H9 (cell line): ENCODE data around the gene IDE. TPM values are rescaled to one million over a fixed set of nuclear protein-coding genes. Genes with fewer than 3 reads are reported as not detected.

Experiments
- DNase-seq: peaks from one replicate; pipeline ENCODE4 v3.0.0-alpha.2; 2017
- H2AFZ ChIP-seq: one replicate; pipeline ENCODE4 v1.6.1; 2013; ENCODE audit warnings: mild to moderate bottlenecking, low read length, control low read depth, moderate library complexity
- H2AK5ac ChIP-seq: 2 replicates; pipeline ENCODE4 v1.6.1; 2013; ENCODE audit warnings: low read length, control low read depth, mixed read lengths; ENCODE audit not compliant: insufficient read length
- H2BK120ac ChIP-seq: one replicate; pipeline ENCODE4 v1.6.1; 2013; ENCODE audit warnings: low read depth, mild to moderate bottlenecking, low read length, control low read depth, inconsistent platforms; ENCODE audit not compliant: poor library complexity, severe bottlenecking
- H2BK12ac ChIP-seq: 2 replicates; pipeline ENCODE4 v1.6.1; 2013; ENCODE audit warnings: low read length, control low read depth, mixed read lengths, low read depth; ENCODE audit not compliant: insufficient read length
- H2BK15ac ChIP-seq: 2 replicates; pipeline ENCODE4 v1.6.1; 2013; ENCODE audit warnings: low read depth, low read length, control low read depth
- H2BK20ac ChIP-seq: one replicate; pipeline ENCODE4 v1.6.1; 2013; ENCODE audit warnings: low read depth, mild to moderate bottlenecking, low read length, control low read depth, inconsistent platforms; ENCODE audit not compliant: poor library complexity, severe bottlenecking
- H2BK5ac ChIP-seq: 2 replicates; pipeline ENCODE4 v1.6.1; 2013; ENCODE audit warnings: low read length, control low read depth, mixed read lengths; ENCODE audit not compliant: insufficient read length
- H3K14ac ChIP-seq: 2 replicates; pipeline ENCODE4 v1.6.1; 2013; ENCODE audit warnings: low read length, control low read depth; ENCODE audit not compliant: insufficient read depth
- H3K18ac ChIP-seq: 2 replicates; pipeline ENCODE4 v1.6.1; 2013; ENCODE audit warnings: low read depth, mild to moderate bottlenecking, mixed read lengths, low read length, control low read depth; ENCODE audit not compliant: insufficient read length
- H3K23ac ChIP-seq: 2 replicates; pipeline ENCODE4 v1.6.1; 2013; ENCODE audit warnings: low read length, control low read depth, mixed read lengths, low read depth; ENCODE audit not compliant: insufficient read length
- H3K23me2 ChIP-seq: 2 replicates; pipeline ENCODE4 v1.6.1; 2013; ENCODE audit warnings: low read depth, mild to moderate bottlenecking, mixed read lengths, low read length, control low read depth; ENCODE audit not compliant: insufficient read length, poor library complexity, severe bottlenecking
- H3K27ac ChIP-seq: 2 replicates; pipeline ENCODE4 v1.5.1; 2013; ENCODE audit warnings: low read length, control low read depth, mixed read lengths, low read depth; ENCODE audit not compliant: insufficient read length
- H3K27me3 ChIP-seq: 2 replicates; pipeline ENCODE4 v1.6.1; 2013; ENCODE audit warnings: low read length, control low read depth, inconsistent platforms; ENCODE audit not compliant: insufficient read depth
- H3K4ac ChIP-seq: 2 replicates; pipeline ENCODE4 v1.6.1; 2013; ENCODE audit warnings: low read depth, mild to moderate bottlenecking, control low read depth, inconsistent platforms, low read length, moderate library complexity
- H3K4me1 ChIP-seq: 2 replicates; pipeline ENCODE4 v1.6.1; 2013; ENCODE audit warnings: low read length, control low read depth, inconsistent platforms; ENCODE audit not compliant: insufficient read depth
- H3K4me2 ChIP-seq: 2 replicates; pipeline ENCODE4 v1.6.1; 2013; ENCODE audit warnings: low read length, control low read depth, mixed read lengths; ENCODE audit not compliant: insufficient read length, insufficient read depth
- H3K56ac ChIP-seq: 2 replicates; pipeline ENCODE4 v1.6.1; 2013; ENCODE audit warnings: low read depth, mild to moderate bottlenecking, mixed read lengths, low read length, control low read depth; ENCODE audit not compliant: insufficient read length
- H3K79me1 ChIP-seq: 2 replicates; pipeline ENCODE4 v1.6.1; 2013; ENCODE audit warnings: low read depth, mild to moderate bottlenecking, moderate library complexity, low read length, control low read depth, inconsistent platforms; ENCODE audit not compliant: insufficient read depth, poor library complexity, severe bottlenecking
- H3K79me2 ChIP-seq: 2 replicates; pipeline ENCODE4 v1.6.1; 2013; ENCODE audit warnings: low read length, control low read depth, inconsistent platforms; ENCODE audit not compliant: insufficient read depth
- H3K9ac ChIP-seq: 2 replicates; pipeline ENCODE4 v1.6.1; 2013; ENCODE audit warnings: low read length, control low read depth, mixed read lengths; ENCODE audit not compliant: insufficient read length; ENCODE audit errors: extremely low read depth
- H3K9me3 ChIP-seq: one replicate; pipeline ENCODE4 v1.6.1; 2013; ENCODE audit warnings: low read depth, low read length, inconsistent platforms; ENCODE audit not compliant: control insufficient read depth
- H3T11ph ChIP-seq: one replicate; pipeline ENCODE4 v1.6.1; 2013; ENCODE audit warnings: mild to moderate bottlenecking, low read length, control low read depth, inconsistent platforms
- H4K20me1 ChIP-seq: one replicate; pipeline ENCODE4 v1.6.1; 2013; ENCODE audit not compliant: control insufficient read depth, insufficient read length, insufficient read depth
- H4K5ac ChIP-seq: 2 replicates; pipeline ENCODE4 v1.6.1; 2013; ENCODE audit warnings: low read depth, mild to moderate bottlenecking, mixed read lengths, low read length, control low read depth; ENCODE audit not compliant: insufficient read length
- H4K8ac ChIP-seq: replicated peaks from 2 replicates; pipeline ENCODE4 v1.6.1; 2013; ENCODE audit warnings: low read length, control low read depth, mixed read lengths, low read depth; ENCODE audit not compliant: insufficient read length
- H4K91ac ChIP-seq: 2 replicates; pipeline ENCODE4 v1.6.1; 2013; ENCODE audit warnings: low read depth, mild to moderate bottlenecking, moderate library complexity, mixed read lengths, low read length, control low read depth; ENCODE audit not compliant: insufficient read length
- H3K27ac Mint-ChIP-seq, 3 experiments: 2 replicates in 2 of 3; 3 replicates in 1 of 3; pipeline ENCODE4 v1.8.0; 2020 to 2021; ENCODE audit warnings: mixed read lengths in 3 of 3, mild to moderate bottlenecking in 1 of 3, moderate library complexity in 1 of 3
- H3K27me3 Mint-ChIP-seq: 2 replicates; pipeline ENCODE4 v1.8.0; 2021; ENCODE audit warnings: low read depth, mild to moderate bottlenecking, moderate library complexity, mixed read lengths
- H3K36me3 Mint-ChIP-seq, 3 experiments: 2 replicates in 2 of 3; 3 replicates in 1 of 3; pipeline ENCODE4 v1.8.0; 2020 to 2021; ENCODE audit warnings: low read depth in 3 of 3, mixed read lengths in 3 of 3; ENCODE audit not compliant: insufficient read depth in 1 of 3
- H3K4me1 Mint-ChIP-seq, 2 experiments: 2 replicates each; pipeline ENCODE4 v1.8.0; 2020; ENCODE audit warnings: mixed read lengths in 2 of 2
- H3K4me3 Mint-ChIP-seq, 2 experiments: 2 replicates in 1 of 2; 3 replicates in 1 of 2; pipeline ENCODE4 v1.8.0; 2020 to 2021; ENCODE audit warnings: mild to moderate bottlenecking in 2 of 2, mixed read lengths in 2 of 2, moderate library complexity in 1 of 2
- H3K9me3 Mint-ChIP-seq, 2 experiments: 2 replicates in 1 of 2; 3 replicates in 1 of 2; pipeline ENCODE4 v1.8.0; 2020; ENCODE audit warnings: mild to moderate bottlenecking in 2 of 2, mixed read lengths in 2 of 2, moderate library complexity in 1 of 2
- CTCF ChIP-seq: fragments of 200-600 bp; sonication (generic); conservative IDR thresholded peaks from 3 replicates; pipeline ENCODE4 v1.8.0; 2021; ENCODE audit warnings: antibody characterized with exemption, mild to moderate bottlenecking
- WGBS: extraction: QIAGEN DNeasy Blood & Tissue Kit; methylation state at CpG from one replicate; pipeline ENCODE4 v1.1.7; 2013; ENCODE audit warnings: missing lambda C conversion rate, low lambda C conversion rate, mixed read lengths; ENCODE audit not compliant: insufficient read length; ENCODE audit errors: extremely low coverage; 5-methylcytosine and 5-hydroxymethylcytosine counted together
- total RNA-seq: library from RNA; stranded (reverse); gene quantifications from 2 replicates; pipeline ENCODE4 v1.2.1, GENCODE V29; 2021

Gene IDE
- total RNA-seq, 1 experiment from 2014 or later = 48.9 TPM

GRCh38 chr10:92552310-92552709 lies 21.6 kb downstream of the IDE start:
- no peak overlapping the region for H4K5ac ChIP-seq
- Mint-ChIP-seq H3K27ac (no peak overlapping the region), H3K4me3 (no peak overlapping the region), H3K36me3 (peaks cover 31 to 39% (median 32%) of the 10 kb centered on the region in 3 experiments), H3K4me1 (no peaks in the 10 kb centered on the region), H3K27me3 (no peaks in the 10 kb centered on the region), H3K9me3 (0 out of 5 replicates have a peak, but pooled peaks cover 0 to 2% of the 10 kb centered on the region in 2 experiments)
- H3K79me1 ChIP-seq = peaks cover 7% of the 10 kb centered on the region
- H3K4ac ChIP-seq = no peak overlapping the region
- DNase-seq = no peak
- H3K79me2 ChIP-seq = peaks cover 6% of the 10 kb centered on the region; the same call in 1 of the 2 replicates
- no peaks in the 10 kb centered on the region for H3K27me3 ChIP-seq
- H3K4me2 ChIP-seq = no peak overlapping the region
- H3K9ac ChIP-seq = no peak overlapping the region
- no peak overlapping the region for H2BK120ac ChIP-seq
- no CpG with 5 or more reads among the region's 5 CpGs for WGBS
- peak; percentile 56 for TF ChIP-seq CTCF
- H4K91ac ChIP-seq = no peak overlapping the region
- no peak overlapping the region for H2BK20ac ChIP-seq
- H3K23ac ChIP-seq = no peak overlapping the region
- H3K56ac ChIP-seq = no peak overlapping the region
- no peak overlapping the region for H2BK5ac ChIP-seq
- no peaks in the 10 kb centered on the region for H3K9me3 ChIP-seq
- no peak overlapping the region for H3K14ac ChIP-seq
- H3K23me2 ChIP-seq = no peaks in the 10 kb centered on the region
- H2BK12ac ChIP-seq = no peak overlapping the region
- no peaks in the 10 kb centered on the region for H4K20me1 ChIP-seq
- no peaks in the 10 kb centered on the region for H3K4me1 ChIP-seq
- no peak overlapping the region for H2AFZ ChIP-seq
- H3K27ac ChIP-seq = no peak overlapping the region
- H2BK15ac ChIP-seq = no peak overlapping the region
- H3K18ac ChIP-seq = no peak overlapping the region
- no peak overlapping the region for H4K8ac ChIP-seq
- H2AK5ac ChIP-seq = no peak overlapping the region
- no peak overlapping the region for H3T11ph ChIP-seq
